ENCODE measurements around the gene ARHGAP22.

ARHGAP22 gene

DNA sequence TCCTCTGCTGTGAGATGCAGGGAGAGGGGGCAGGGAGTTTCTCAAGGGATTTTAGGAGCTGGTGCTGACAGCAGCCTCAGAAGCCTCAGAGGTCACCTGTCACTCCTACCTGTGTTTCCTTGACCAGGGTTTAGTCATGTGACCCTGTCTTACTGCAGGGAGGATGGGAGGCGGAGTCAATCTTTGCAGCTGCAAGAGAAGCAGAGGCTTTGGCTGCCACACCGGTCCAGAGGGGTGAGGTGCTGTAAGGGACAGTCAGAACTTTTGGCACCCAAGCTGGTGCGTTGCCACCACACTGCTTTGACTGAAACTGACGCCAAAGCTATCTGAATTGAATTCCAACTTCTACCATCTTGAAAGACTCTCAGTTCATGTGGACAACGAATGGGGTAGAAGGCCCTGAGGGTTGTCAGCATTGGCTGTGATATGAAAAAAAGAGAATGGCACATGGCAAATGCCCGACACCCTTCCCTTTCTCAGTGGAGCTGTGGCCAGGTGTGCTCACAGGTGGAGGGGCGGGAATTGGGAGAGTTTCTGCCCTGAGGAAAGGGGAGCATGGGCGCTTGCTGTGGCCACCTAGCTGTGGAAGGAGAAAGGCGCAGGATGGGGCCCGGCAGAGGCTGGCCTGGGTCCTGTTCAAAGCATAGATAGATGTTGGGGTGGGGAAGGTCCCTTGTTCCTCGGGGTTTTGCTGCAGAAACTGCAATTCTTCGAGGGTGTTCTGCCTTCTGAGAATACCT is 69.3 kb downstream of the ARHGAP22 start:
- TF ChIP-seq GATA3 (IDR thresholded peaks at IDR 0.05; ENCODE audit: low read depth, low read length): no peak
- no peak for TF ChIP-seq GATA2 (IDR thresholded peaks at IDR 0.05; ENCODE audit: low read depth, low read length)

DNA sequence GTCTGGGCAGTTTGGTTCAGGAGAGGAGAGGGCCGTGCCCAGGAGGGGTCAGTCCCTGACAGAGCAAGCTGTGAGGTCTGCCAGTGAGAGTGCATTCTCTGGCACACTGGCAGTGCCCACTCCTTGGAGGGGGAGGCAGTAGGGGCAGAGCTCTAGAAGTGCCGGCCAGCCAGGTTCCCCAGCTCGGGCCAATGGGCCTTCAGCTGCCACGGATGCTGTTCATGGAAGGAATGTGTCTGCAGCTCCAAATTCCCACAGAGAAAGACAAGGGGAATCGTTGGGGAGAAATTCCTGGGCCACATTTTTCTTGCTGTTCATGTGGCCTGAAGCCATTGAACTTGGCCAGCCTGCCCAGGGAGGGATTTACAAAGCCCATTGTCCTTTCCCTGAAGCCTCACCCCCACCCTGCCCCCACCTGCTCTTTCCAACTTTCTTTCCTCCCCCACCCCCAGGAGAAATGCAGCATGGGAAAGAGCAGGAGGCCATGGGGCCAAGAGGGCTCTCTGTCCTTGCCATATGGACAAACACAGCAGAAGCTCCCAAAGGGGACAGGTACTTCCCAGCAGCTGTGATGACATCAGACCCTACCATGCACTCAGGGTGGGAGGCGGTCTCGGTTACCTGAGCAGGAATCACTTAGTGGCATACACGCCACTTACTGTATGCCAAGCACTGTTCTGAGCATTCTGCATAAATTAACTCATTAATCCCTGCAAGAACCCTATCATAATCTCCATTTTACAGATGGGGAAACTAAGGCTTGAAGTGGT is 70.7 kb downstream of the ARHGAP22 start:
- TF ChIP-seq GATA2 (IDR thresholded peaks at IDR 0.05; ENCODE audit: low read depth, low read length): no peak

GRCh38 chr10:48533540-48533939 is 71.3 kb downstream of the ARHGAP22 start:
- TF ChIP-seq GATA2 (IDR thresholded peaks at IDR 0.05; ENCODE audit: low read depth, low read length) (no peak), GATA3 (IDR thresholded peaks at IDR 0.05; ENCODE audit: low read depth, low read length) (no peak)

DNA sequence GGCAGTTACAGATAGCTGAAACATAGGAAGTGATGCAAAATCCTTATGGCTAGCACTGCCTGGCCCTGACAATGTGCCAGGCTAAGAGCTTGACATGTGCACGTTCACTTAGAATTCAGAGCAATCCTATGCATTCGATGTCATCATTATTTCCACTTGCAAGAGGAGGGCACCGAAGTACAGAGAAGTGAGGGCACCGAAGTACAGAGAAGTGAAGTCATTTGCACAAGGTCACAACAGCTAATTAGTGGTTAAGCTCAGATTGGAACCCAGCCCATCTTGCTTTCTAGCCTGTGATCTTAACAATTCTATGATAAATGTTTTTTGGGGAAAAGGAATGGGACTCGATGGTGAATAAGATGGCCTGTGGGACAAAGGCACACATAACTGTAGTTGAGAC is 73.4 kb downstream of the ARHGAP22 start:
- TF ChIP-seq GATA3 (IDR thresholded peaks at IDR 0.05; ENCODE audit: low read depth, low read length) (no peak), GATA2 (IDR thresholded peaks at IDR 0.05; ENCODE audit: low read depth, low read length) (no peak)

DNA sequence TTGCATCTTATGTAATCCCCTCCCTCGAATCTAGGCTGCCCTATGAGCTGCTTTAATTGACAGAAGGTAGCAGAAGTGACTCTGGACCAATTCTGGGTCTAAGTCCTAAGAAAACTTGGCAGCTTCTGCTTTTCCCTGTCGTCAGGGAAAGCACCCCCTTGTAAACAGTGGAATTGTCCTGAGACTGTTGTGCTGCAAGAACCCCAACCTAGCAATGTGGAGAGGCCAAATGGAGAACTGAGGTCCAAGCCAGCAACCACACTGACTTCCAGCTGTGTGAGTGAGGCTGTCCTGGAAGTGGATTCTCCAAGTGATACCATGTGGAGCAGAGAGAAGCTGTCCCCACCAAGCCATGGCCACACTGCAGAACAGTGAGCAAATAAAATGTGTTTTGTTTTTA is 75.5 kb downstream of the ARHGAP22 start:
- no peak for TF ChIP-seq GATA3 (IDR thresholded peaks at IDR 0.05; ENCODE audit: low read depth, low read length)
- no peak for TF ChIP-seq GATA2 (IDR thresholded peaks at IDR 0.05; ENCODE audit: low read depth, low read length)

GRCh38 chr10:48527756-48528155 is 77.1 kb downstream of the ARHGAP22 start:
- no peak for TF ChIP-seq GATA2 (IDR thresholded peaks at IDR 0.05; ENCODE audit: low read depth, low read length)
- TF ChIP-seq GATA3 (IDR thresholded peaks at IDR 0.05; ENCODE audit: low read depth, low read length): no peak

- TF ChIP-seq GATA2 (IDR thresholded peaks at IDR 0.05; ENCODE audit: low read depth, low read length): no peak
- no peak for TF ChIP-seq GATA3 (IDR thresholded peaks at IDR 0.05; ENCODE audit: low read depth, low read length)
Measured at GRCh38 chr10:48526846-48527505, 77.9 kb downstream of the ARHGAP22 start.

- no peak for TF ChIP-seq GATA2 (IDR thresholded peaks at IDR 0.05; ENCODE audit: low read depth, low read length)
- no peak for TF ChIP-seq GATA3 (IDR thresholded peaks at IDR 0.05; ENCODE audit: low read depth, low read length)
Measured at GRCh38 chr10:48526011-48526821, 78.7 kb downstream of the ARHGAP22 start.

- TF ChIP-seq GATA3 (IDR thresholded peaks at IDR 0.05; ENCODE audit: low read depth, low read length) (no peak), GATA2 (IDR thresholded peaks at IDR 0.05; ENCODE audit: low read depth, low read length) (no peak)
Measured at GRCh38 chr10:48525113-48525512, 79.8 kb downstream of the ARHGAP22 start.

DNA sequence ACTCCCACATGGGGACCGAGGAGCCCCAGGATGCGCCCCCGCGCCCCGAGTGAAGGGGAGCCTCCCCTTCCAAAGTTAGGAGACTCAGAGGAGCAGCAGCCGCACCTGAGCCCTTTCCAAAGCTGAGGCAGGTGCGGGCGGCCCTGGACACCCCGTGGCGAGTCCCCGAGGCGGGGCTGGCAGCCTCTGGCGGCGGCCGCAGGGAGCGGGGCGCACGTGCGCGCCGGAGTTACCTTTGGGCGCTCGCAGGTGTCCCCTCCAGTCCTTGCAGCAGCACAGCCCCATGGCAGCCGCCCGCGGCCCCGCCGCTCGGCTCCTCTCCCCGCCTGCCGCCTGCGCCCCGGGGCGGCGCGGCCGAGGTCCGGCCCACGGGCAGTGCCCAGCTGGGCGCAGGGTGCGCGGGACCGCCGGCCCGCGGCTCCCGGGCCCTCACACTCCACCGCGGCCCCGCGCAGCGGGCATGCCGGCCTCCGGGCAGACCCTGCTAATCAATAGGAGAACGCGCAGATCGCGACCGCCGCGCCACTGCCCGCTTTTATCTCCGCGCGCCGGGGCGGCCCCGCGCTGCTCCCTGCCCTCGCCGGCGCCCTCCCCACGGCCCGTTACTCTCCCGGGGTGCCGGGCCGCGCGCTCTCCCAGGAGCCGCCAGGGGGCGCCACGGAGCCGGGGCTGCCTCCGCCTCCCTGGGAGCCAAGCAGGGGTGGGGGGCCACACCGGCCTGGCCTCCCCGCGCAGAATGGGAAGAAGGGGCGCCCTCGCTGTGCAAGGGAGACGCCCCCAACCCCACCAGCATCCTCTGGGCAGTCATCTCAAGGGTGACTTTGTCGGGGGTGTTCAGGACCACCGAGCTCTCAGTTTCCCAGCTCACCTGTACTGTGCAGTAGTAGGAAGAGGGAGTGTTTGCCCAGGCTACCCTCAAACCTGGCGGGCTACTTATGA is 80.8 kb downstream of the ARHGAP22 start:
- no peak for TF ChIP-seq GATA3 (IDR thresholded peaks at IDR 0.05; ENCODE audit: low read depth, low read length)
- TF ChIP-seq GATA2 (IDR thresholded peaks at IDR 0.05; ENCODE audit: low read depth, low read length): no peak

DNA sequence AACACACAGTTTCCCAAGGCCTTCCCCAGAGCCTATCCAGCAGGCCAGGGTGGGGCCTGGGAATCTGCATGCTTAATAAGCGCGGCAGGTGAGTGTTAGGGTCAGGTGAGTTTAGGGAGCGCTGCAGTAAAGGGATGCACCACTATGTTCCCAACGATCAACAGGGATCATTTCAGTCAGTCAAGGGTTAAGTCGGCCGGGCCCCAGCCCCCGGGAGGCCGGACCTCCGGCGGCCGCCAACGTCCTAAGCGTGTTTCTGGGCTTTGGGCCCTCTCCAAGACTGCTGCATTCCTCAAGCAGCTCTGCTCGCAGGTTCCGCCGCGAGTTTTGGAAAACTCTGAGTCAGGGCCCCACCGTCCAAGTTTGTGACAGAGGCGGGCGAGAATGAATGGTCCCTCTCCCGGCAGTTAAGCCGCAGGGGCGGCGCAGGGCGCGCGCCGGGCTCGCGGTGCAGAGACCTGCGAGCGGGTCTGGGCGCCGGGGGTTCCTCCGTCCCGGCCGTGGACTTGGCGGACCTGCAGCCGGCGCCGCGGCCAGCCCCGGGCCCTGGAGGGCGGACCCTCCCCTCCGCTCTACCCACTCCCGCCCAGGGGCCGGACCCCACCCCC is 81.6 kb downstream of the ARHGAP22 start:
- TF ChIP-seq GATA3 (IDR thresholded peaks at IDR 0.05; ENCODE audit: low read depth, low read length) (no peak), GATA2 (IDR thresholded peaks at IDR 0.05; ENCODE audit: low read depth, low read length) (no peak)

DNA sequence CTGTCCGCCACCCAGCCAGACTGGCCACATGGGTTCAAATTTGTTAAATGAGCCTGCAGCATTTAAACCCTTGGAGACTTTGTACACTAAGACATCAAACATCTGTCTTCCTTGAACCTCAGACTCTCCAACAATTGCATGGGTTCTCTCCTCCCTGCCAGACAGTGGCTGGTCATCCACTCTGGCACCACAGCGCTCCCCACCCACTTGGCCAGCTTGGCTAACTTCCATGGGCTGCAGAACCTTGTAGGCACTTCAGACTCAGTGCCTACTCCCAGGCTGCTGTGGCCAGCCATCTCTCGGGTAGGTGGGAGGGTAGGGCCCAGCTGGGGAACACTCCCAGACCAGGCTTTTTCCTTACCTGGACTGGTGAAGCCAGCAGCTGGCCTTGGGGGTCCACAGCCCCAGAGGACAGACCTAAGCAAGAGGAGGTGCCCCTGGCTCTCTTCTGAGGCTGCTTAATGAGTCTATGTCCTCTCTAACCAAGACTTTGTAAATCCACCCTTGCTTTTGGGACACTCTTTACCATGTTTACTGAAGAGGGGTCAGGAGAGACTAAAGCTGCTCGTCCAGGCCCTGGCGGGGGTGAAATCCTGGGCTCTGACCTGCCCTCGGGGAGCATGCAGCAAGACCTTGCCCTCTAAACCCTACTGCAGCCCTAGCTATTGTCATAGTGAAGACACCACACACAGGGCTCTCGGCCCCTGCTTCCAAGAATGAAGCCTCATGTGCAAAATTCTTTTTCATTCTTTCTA is 82.7 kb downstream of the ARHGAP22 start:
- TF ChIP-seq GATA3 (IDR thresholded peaks at IDR 0.05; ENCODE audit: low read depth, low read length): no peak
- TF ChIP-seq GATA2 (IDR thresholded peaks at IDR 0.05; ENCODE audit: low read depth, low read length): no peak
